Femur (tissue), 1 donor: ENCODE data around the gene PHLDB2.
A peak's percentile ranks its signal among the peaks of the same experiment; 100 is the strongest.

ENCODE experiments used
- DNase-seq: peaks from one replicate; pipeline ENCODE4 v3.0.0-alpha.2; 2017

PHLDB2 gene

DNA sequence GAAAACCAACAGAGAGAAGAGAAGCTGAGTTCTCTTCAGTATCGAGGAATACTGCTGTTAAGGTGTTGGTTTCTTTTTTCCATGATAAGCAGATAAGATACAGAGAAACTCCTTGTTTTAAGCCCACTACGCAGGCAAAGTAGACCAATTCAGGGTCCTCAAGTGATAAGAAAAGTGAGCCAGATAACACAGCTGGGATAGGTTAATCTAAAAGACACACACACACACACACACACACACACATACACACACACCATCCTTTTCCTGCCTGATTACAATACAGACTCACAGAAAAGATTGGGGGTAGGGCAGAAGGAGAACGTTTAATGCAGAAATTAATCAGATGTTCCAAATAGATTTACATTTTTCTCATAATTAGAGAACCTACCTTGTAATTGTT is 6.5 kb upstream of the PHLDB2 start:
- no peak for DNase-seq

DNA sequence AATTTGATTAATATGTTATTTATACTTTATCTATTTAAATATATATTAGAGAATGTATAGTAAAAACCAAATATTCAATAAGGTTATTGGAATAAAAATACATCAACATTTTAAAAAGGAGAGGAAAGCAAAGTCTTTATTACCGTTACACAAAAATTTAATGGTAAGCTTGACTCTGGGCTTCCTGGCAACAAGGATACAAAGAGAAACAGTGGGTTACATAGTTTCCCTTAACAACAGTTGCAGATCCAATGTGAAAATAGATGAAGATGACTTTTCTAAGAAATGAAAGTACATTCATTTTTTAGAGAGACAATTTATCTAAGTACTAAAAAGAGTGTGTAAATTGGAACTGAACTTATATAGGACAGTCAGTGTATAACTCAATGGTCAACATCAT is 6.0 kb upstream of the PHLDB2 start:
- no peak for DNase-seq

DNA sequence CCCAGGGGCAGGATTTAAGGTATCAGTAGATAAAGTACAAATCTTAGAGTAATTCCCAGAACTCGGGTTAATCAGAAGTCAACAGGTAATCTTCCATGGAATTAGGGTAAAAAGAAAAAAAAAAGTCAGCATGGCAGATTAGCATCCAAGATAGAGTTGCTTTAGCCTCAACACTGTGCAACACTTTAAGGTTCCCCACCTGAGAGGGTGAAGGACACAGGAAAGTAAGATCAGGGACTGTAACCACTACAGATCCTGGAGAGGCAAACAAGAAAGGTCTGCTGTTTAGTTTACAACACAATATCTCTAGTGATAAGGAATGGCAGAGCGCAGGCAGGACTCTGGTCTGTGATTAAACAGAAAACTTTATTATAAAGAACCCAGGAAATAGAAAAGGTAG is 4.1 kb upstream of the PHLDB2 start:
- DNase-seq, result no peak

DNA sequence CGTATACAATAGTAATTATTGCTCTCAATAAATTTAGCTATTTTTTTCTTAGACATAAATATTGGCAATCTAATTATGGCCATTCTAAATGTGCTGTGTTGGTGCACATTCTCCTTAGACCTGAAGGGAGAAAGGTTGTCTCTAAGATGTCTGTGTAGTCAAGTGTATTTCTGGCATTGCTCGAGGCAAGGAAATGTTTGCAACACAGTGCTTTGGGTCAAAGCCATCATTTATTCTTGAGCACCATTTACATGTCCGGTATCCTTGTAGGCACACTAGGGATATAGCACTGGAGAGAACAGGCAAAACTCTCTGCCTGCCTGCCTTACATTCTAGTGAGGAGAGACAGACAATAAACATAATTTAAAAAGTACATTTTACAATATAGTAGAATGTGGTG is 2.6 kb upstream of the PHLDB2 start:
- no peak for DNase-seq

DNA sequence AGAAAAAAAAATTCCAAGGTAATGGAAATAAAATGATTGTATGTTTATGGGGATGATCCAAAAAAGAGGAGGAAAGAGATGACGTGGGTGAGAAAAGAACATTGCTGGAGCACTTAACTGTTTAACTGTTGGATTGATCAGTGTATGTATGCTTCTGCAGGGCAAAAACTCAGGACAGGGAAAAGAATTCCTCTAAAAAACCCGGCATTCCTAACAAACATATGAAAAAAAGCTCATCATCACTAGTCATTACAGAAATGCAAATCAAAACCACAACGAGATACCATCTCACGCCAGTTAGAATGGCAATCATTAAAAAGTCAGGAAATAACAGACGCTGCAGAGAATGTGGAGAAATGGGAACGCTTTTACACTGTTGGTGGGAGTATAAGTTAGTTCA is 1.6 kb upstream of the PHLDB2 start:
- DNase-seq, result no peak

DNA sequence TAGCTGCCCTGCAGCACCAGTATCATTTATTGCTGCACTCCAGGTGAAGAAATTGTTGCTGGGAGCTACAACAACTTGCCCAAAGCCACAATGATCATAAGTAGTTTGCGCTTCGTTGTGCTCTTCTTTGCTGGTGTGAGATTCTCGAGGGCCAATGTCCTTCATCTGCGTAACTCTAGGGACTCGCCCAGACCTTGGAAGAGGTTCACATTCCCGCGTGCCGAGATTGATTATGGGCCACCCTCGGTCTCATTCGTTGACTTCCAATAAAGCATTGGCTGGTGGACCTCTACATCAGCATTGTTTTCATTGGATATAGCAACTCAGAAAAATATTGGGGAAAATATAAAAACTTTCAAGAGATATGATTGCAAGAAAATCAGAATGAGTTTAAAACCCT is 423 bp upstream of the PHLDB2 start:
- DNase-seq, result no peak

DNA sequence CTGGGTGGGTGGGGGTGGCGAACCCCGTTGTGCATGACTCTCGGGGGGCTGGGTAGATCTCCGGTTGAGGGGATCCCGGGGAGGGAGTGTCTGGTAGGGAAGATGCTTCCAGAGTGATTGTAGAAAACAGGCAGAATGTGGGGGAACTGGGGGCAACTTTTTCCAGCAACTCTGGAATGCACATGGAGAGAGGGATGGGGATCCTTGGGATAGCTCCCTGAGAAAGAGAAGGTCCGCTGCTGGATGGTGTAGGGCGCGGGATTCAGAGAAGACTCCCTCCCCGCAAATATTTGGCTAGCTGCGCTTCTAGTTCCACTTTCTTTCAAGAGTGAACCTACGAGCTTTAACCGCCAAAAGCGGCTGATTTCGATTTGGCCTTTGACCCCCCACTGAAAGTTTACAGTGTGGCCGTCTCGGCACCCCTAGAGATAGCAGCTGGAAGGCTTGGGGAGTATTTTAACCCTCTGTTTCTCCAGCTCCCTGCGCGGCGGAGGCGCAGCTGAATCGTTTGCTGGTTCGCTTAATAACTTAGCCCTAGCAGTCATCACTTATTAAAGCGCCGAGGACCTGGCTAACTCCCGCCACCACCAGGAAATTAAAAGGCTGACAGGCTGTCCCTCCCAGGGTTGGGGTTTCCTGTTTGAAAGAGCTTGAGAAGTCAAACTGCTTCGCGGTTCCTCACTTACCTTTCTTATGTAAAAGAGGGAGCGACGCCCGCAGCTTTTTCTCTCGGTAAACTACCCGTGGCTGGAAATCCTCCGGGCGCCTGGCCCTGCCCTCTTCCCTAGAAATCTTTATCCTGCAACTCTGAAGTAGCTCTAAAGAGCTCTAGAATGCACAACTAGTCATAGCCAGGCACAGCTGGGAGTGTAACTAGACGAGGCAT is 1.2 kb downstream of the PHLDB2 start:
- DNase-seq, result peak; percentile 89

DNA sequence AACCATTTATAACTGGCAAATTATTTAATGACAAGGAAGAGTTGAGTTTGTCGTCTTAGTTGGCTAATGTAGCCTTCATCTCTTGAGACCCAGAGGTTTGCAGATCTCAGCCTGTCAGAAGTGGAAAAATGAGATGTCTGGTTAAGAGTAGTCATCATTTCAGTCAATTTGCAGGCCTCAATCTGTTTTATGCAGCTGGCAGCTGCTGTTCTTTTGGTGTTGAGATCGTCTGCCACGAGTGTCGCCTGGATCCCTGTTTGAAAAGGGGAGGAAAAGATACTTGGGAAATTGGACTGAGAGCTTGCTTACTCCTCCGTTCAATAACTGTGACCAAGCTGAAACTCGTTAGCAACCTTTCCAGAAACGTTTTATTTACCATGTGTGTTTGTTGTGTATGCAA is 2.3 kb downstream of the PHLDB2 start:
- no peak for DNase-seq

DNA sequence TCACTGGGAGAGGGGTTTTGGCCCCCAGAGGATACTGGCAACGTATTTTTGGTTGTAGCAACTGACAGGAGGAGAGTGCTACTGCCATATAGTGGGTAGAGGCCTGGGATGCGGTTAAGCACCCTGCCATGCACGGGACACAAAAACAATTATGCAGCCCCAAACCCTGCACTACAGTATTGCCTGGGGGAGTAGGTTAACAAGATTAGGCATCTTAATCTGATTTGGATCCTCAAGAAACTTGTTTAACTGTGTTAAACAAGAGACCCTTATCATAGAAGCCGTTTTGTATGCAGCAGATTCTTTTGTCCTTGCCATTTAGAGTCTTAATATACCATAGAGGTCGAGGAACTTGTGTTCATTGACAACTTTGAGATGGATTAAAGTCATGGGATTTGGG is 3.4 kb downstream of the PHLDB2 start:
- no peak for DNase-seq

DNA sequence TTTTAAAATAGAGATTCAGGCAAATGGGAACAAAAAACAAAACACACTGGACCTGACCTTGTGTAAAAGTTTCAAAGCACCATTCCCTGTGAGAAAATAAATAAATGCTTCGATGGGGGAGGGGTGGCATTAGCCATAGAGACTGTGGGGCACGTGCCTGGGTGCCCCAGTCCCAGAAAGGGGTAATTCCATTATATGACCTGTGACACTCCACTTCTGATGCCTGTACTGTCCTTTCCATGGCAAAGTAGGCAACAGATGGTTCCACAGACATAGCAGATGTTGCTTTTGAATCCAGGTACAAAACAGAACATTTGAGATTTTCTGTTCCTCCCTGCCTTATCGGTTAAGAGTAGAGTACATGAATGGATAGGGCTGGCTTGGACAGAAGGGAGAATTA is 3.9 kb downstream of the PHLDB2 start:
- DNase-seq, result no peak

DNA sequence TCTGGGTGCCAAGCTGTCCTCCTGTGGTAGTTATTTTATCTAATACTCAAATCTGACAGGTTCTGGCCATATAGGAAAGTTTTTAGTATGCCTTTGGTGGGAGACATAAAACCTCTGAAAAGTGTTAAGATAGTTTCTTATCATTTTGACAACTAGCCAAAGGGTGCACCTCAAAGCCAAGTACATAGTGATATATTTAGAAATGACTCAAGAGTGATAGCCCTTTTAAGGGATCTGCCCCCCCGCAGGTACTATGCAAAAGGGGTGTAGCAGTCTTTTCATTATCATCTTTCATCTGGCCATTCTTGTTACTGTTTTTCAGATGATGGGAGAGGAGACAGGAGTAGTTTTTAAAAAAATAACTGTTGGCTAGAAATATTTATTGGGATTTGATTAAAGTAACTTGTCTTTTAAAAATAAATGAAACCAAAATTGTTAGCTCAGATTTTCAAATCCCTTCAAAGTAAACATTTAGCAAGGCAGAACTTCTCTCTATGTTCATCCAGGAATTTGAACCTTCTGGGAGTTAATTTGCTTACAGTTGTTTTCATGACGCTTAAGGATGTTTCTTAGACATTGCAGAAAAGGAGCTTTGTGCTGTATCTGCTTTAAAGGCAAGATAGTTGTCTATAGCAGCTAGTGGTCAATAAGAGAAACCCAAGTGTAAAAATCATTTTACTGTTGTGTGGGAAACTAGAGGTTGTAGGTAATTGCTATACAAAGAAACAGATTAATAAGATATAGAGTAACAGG is 5.1 kb downstream of the PHLDB2 start:
- DNase-seq, result no peak

DNA sequence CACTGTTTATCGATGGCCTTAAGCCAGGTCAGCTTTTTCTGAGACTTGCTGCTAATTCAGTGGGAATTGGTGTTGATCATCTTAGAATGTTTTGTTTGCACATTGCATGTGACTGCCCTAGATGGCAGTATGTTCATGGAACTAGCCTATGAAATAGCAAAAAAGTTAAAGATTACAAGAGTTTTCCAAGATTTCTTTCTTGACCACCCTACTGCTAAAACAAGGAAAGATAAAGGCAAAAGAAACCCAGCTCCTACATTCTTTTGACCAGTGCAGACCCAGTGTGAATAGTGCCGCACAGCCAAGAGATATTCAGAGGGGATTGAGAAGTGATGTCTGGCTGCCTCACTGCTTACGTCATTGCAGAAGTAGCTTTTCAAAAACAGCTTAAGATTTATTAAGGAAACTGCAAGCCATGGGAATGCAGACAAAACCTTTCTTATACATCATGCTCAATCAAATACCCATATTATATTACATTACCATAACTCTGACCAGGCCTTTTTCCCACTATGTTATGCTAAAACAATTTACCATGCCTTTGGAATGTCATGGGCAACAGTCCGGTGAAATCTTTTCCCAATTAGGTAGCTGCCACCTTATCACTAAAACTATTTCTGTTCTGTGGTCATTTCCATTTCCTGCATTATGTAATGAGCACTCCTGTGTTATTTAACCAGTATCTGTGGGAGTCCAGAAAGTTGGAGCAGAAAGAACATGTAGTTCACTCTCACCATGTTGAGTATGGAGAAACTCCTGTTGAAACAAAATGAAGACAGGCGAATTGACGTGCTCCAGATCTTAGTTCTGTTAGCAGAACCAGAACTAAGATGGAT is 6.0 kb downstream of the PHLDB2 start:
- DNase-seq, result peak; percentile 57

DNA sequence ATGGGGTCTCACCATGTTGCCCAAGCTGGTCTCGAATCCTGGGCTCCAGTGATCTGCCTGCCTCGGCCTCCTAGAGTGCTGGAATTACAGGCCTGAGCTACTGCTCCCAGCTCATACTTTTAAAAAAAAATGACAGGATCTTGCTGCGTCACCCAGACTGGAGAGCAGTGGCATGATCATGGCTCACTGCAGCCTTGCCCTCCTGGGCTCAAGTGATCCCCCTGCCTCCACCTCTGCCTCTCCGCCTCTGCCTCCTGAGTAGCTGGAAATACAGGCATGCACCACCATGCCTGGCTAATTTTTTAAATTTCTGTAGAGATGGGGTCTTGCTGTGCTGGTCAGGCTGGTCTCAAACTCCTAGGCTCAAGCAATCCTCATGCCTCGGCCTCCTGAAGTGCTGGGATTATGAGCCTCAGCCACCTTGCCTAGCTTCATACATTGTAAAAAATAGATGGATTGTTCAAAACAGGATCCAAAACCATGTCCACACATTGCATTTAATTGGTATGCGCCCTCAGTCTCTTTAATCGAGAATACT is 8.9 kb downstream of the PHLDB2 start:
- DNase-seq, result no peak

DNA sequence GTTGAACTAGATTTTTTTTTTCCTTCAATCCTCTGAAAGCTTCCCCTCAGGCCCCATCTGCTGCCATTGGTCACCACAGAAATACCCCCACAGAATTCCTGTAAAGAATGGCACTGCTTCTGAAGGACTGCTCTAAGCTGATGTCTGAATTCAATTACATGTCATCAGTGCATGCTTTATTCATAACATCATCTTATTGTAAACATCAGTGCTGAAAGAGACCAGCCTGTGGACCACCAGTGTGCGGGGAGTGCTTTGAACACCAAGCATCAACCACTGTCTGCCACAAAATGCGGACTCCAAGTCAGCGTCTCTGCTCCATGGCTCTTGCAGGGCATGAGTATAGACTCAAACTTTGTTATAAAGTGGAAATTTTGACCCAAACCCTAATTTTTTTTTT is 11.6 kb downstream of the PHLDB2 start:
- no peak for DNase-seq

DNA sequence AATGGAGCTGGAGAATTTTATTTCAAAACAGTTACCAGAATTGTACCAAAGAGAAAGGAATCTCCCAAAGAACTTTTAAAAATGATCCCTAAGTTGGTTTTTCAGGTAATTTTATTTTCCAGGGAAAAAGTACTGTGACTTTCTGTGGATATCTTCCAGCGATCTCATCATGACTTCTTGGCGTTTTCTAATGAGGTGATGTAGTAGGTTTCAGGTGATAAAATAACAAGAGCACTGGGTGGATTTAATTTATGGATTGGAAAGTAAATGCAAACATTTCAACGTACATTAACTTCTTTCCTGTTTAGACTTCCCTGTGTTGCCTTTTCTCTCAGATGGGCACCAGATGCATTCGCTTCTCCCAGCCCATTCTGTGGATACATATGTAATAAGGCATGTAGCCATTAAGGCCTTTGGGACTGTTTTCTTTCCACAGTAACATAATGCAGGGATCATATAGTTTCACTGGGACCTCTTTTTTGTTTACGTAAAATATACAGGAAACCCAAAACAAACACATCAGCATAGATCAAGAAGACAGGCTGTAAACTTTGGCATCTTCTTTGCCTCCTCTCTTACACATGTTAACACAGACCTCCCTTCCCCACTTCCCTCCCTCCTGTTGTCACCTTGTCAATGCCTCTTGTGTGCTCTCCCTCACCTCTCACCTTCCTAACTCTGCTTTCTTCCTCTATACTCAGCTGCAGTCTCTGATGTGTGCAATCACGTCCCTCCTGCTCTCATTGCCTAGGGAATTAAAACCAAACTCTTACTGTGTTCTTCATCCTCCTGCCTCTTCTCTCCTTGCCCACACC is 13.0 kb downstream of the PHLDB2 start:
- DNase-seq, result no peak

DNA sequence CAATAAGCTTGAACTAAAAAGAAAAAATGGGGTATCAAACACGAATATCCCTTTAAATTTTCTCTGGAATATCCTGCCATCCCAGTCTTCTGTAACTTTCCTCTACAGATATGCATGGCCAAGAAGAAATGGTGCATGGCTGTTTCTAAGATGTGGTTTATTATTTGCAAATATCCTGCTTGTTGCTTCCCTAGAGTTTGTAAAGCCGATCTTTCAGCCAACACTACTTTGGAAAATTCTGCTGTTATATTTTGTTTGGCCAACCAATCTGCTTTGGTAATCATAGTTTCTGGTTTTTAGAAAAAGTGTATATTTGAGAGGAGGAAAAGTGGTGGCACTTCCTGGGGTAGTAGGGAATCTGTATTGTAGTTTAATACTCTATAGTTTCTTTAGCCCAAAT is 13.9 kb downstream of the PHLDB2 start:
- no peak for DNase-seq

DNA sequence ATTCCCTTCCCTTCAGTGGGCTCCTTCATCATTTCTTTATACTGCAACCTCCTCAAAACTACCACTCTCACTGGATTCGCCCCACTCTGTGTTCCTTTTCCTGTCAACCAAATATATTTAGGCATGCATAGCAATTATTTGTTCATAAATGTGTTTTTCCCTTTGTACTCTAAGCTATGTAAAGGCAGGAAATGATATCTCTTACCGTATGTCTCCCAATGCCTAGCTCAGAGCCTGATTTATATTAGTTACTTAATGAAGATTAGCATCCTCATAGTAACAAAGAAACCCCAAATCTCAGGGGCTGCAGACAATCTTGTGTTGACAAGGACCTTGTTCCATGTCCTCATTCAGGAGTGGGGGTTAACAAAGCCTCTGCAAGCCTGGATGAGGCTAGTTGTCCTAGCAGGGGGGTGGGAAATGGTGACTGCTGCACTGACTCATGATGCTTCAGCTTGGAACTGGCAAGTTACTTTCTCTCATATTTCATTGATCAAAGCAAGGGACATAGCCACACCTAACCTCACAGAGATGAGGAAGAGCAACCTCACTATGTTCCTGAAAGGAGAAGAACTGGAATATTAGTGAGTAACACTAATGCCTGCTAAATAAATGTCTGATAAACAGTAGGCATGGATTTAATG is 15.2 kb downstream of the PHLDB2 start:
- DNase-seq, result no peak

DNA sequence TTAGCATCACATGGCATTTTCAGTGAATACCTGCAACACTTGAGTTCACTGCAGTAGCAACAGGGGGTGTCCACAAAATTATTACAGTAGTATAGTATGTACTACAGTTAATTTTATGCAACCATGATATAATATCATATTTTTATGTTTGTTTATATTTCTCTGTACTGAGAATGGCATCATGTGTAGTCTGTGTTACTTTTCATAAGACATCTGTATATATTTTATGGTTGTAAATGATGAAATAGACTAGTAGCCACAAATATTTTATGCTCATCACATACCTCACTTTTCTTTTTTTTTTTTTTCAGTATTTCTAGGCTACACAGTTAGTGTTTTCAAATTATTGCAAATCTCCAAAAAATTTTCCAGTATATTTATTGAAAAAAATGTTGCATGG is 22.4 kb downstream of the PHLDB2 start:
- DNase-seq, result no peak

DNA sequence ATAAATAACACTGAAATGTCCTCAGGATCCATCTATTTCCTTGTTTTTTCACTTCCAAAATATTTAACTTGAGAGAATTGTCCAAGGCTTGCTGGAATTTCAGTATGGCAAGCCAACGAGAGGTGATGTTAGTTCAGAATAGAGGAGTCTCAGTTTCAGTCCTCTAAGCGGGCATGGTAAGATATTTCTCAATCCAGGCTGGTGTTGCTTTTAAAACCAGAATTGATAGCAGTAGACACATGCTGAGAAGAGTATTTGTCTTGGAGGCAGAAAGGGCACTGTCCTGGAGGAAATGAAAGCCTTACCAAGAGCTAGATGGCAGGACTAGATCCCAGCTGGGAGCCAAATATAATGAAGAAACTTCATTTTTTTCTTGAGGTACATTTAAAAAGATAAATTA is 23.1 kb downstream of the PHLDB2 start:
- DNase-seq, result no peak

DNA sequence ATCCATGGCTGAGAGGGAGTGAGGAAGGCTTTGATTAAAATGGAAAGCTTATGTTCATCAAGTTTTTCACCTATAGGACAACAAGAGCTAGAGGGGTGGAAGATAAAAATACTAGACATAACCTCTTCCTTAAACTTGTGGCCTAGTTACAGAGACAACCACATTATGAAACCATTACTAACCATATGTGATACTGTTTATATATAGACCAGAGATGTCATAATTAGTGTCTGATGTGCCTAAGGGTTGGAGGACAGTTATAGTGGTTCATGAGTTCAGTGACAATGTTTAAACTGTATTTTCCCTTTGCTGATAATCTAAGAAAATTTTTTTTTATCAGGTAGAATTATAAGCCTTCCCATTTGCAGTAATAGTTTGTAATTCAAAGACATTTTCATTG is 23.7 kb downstream of the PHLDB2 start:
- DNase-seq, result no peak

DNA sequence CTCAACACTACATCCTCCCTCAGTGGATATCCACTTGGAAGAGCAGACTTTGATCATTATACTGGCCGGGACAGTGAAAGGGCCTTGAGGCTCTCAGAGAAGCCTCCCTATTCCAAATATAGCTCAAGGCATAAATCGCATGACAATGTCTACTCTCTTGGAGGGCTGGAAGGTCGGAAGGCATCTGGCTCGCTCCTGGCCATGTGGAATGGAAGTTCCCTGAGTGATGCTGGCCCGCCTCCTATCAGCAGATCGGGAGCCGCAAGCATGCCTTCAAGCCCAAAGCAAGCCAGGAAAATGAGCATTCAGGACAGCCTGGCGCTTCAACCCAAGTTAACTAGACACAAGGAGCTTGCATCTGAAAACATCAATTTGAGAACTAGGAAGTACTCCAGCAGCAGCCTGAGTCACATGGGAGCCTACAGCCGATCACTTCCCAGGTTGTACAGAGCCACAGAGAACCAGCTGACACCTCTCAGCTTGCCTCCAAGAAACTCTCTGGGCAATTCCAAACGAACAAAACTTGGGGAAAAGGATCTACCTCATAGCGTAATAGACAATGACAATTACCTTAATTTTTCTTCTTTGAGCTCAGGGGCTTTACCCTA is 25.4 kb downstream of the PHLDB2 start:
- DNase-seq, result no peak
